HEK293 (cell line): ENCODE results near the gene DNAH6.

Source experiments
- CTCF ChIA-PET: fragments of 350-600 bp; formaldehyde crosslinking; extraction: SDS; loops from one replicate; lab custom pipeline; 2021; ENCODE audit warnings: antibody characterized with exemption; lab: Yijun Ruan, JAX
- POLR2A ChIA-PET: fragments of 300-600 bp; formaldehyde crosslinking; extraction: SDS; loops from one replicate; lab custom pipeline; 2020; ENCODE audit warnings: antibody characterized with exemption, inconsistent platforms; lab: Yijun Ruan, JAX
- H3K27ac ChIP-seq: fragments of 200-500 bp; sonication (Bioruptor generic); 2 replicates; pipeline ENCODE4 v1.5.1; 2014; ENCODE audit warnings: low read depth, low read length, control low read depth, inconsistent platforms; ENCODE audit errors: extremely low read depth
- H3K36me3 ChIP-seq, 2 experiments: fragments of 200-500 bp in 1 of 2; sonication (Bioruptor generic) in 1 of 2; 1 replicate in 1 of 2; 2 replicates in 1 of 2; pipeline ENCODE4 v1.5.1; 2014 to 2017; ENCODE audit warnings: inconsistent platforms in 2 of 2, low read length in 2 of 2; ENCODE audit not compliant: control insufficient read depth in 2 of 2, insufficient read depth in 1 of 2
- H3K4me1 ChIP-seq: fragments of 200-500 bp; sonication (Bioruptor generic); 2 replicates; pipeline ENCODE4 v1.5.1; 2014; ENCODE audit warnings: mild to moderate bottlenecking, low read length, inconsistent platforms; ENCODE audit not compliant: control insufficient read depth, insufficient read depth
- H3K4me3 ChIP-seq: 2 replicates; pipeline ENCODE4 v1.5.1; 2011; ENCODE audit warnings: low read depth, mild to moderate bottlenecking, control low read depth, low read length, moderate library complexity
- H3K9me3 ChIP-seq: fragments of 200-500 bp; sonication (Bioruptor generic); 2 replicates; pipeline ENCODE4 v1.5.1; 2014; ENCODE audit warnings: low read depth, low read length, inconsistent platforms; ENCODE audit not compliant: control insufficient read depth, insufficient read depth
- HOXC10 ChIP-seq: sonication (generic); formaldehyde crosslinking; IDR thresholded peaks from 2 replicates; pipeline ENCODE4 v1.8.1; 2023; ENCODE audit warnings: mild to moderate bottlenecking, missing genetic modification reagents
- HOXD13 ChIP-seq: sonication (generic); formaldehyde crosslinking; IDR thresholded peaks from 2 replicates; pipeline ENCODE4 v1.8.0; 2022; ENCODE audit warnings: missing genetic modification reagents, borderline replicate concordance
- IKZF3 ChIP-seq: fragments of 450-650 bp; IDR thresholded peaks from 2 replicates; pipeline ENCODE4 v1.5.0; 2018; ENCODE audit warnings: missing biosample characterization, mild to moderate bottlenecking, missing genetic modification characterization, moderate library complexity
- MZF1 ChIP-seq: fragments of 450-650 bp; formaldehyde crosslinking; IDR thresholded peaks from 2 replicates; pipeline ENCODE4 v1.5.1; 2017; ENCODE audit warnings: missing biosample characterization, missing genetic modification characterization, borderline replicate concordance
- YY1 ChIP-seq: fragments of 450-650 bp; formaldehyde crosslinking; IDR thresholded peaks from 2 replicates; pipeline ENCODE4 v1.5.1; 2018; ENCODE audit warnings: missing biosample characterization, missing genetic modification characterization
- ZNF121 ChIP-seq: fragments of 450-650 bp; formaldehyde crosslinking; IDR thresholded peaks from 2 replicates; pipeline ENCODE4 v1.5.1; 2016; ENCODE audit warnings: missing biosample characterization, missing genetic modification characterization
- ZNF16 ChIP-seq: fragments of 450-650 bp; formaldehyde crosslinking; IDR thresholded peaks from 2 replicates; pipeline ENCODE4 v1.5.1; 2016; ENCODE audit warnings: low read depth, missing biosample characterization, missing genetic modification characterization
- ZNF292 ChIP-seq: fragments of 450-650 bp; formaldehyde crosslinking; IDR thresholded peaks from 2 replicates; pipeline ENCODE4 v1.5.1; 2016; ENCODE audit warnings: low read depth, missing biosample characterization, missing genetic modification characterization, borderline replicate concordance
- ZNF391 ChIP-seq: fragments of 450-650 bp; formaldehyde crosslinking; IDR thresholded peaks from 2 replicates; pipeline ENCODE4 v1.5.1; 2016; ENCODE audit warnings: low read depth, missing biosample characterization, missing genetic modification characterization, borderline replicate concordance
- ZNF501 ChIP-seq: fragments of 450-650 bp; formaldehyde crosslinking; IDR thresholded peaks from 2 replicates; pipeline ENCODE4 v1.5.1; 2016; ENCODE audit warnings: missing biosample characterization, missing genetic modification characterization
- ZNF544 ChIP-seq: fragments of 450-650 bp; formaldehyde crosslinking; IDR thresholded peaks from 2 replicates; pipeline ENCODE4 v1.5.0; 2017; ENCODE audit warnings: missing biosample characterization, missing genetic modification characterization
- ZNF624 ChIP-seq: fragments of 450-650 bp; formaldehyde crosslinking; IDR thresholded peaks from 2 replicates; pipeline ENCODE4 v1.5.1; 2017; ENCODE audit warnings: missing biosample characterization, missing genetic modification characterization
- ZNF629 ChIP-seq: fragments of 450-650 bp; formaldehyde crosslinking; IDR thresholded peaks from 2 replicates; pipeline ENCODE4 v1.5.1; 2017; ENCODE audit warnings: missing biosample characterization, missing genetic modification characterization
- ZSCAN30 ChIP-seq: fragments of 450-650 bp; IDR thresholded peaks from 2 replicates; pipeline ENCODE4 v1.5.1; 2018; ENCODE audit warnings: missing biosample characterization, mild to moderate bottlenecking, missing genetic modification characterization, moderate library complexity
- TF ChIP-seq, protein P1 (sequence below): fragments of 450-650 bp; formaldehyde crosslinking; IDR thresholded peaks from 2 replicates; pipeline ENCODE4 v1.5.1; 2016; ENCODE audit warnings: missing biosample characterization, missing genetic modification characterization, borderline replicate concordance
- TF ChIP-seq, protein P2 (sequence below): fragments of 450-650 bp; formaldehyde crosslinking; IDR thresholded peaks from 2 replicates; pipeline ENCODE4 v1.5.1; 2016; ENCODE audit warnings: missing biosample characterization, missing genetic modification characterization
- TF ChIP-seq, protein P3 (sequence below): fragments of 450-650 bp; formaldehyde crosslinking; IDR thresholded peaks from 2 replicates; pipeline ENCODE4 v1.5.1; 2016; ENCODE audit warnings: missing biosample characterization, missing genetic modification characterization
- TF ChIP-seq, protein P4 (sequence below): fragments of 450-650 bp; formaldehyde crosslinking; IDR thresholded peaks from 2 replicates; pipeline ENCODE4 v1.5.1; 2017; ENCODE audit warnings: missing biosample characterization, missing genetic modification characterization
- TF ChIP-seq, protein P5 (sequence below): fragments of 450-650 bp; formaldehyde crosslinking; IDR thresholded peaks from 2 replicates; pipeline ENCODE4 v1.5.1; 2016; ENCODE audit warnings: missing biosample characterization, missing genetic modification characterization
- TF ChIP-seq, protein P6 (sequence below): sonication (generic); formaldehyde crosslinking; IDR thresholded peaks from 2 replicates; pipeline ENCODE4 v1.8.1; 2022; ENCODE audit warnings: mild to moderate bottlenecking, moderate library complexity, missing genetic modification reagents
- TF ChIP-seq, protein P7 (sequence below): fragments of 450-650 bp; formaldehyde crosslinking; IDR thresholded peaks from 2 replicates; pipeline ENCODE4 v1.5.1; 2017; ENCODE audit warnings: missing biosample characterization, missing genetic modification characterization

The DNAH6 gene

DNA sequence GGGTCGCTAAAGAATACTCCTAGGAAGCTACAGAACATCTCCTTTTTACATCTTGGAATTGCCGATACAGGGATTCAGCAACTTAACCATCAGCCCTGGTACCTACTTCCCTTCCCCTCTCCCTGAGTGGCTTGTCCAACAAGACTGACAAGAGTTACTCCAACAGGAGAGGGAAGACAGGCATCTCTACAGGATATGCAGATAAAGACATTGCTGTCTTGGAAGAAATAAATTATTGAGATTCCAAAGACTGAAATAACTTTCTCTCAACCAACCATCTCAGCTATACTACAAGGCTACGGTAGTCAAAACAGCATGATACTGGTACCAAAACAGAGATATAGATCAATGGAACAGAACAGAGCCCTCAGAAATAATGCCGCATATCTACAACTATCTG lies 277.3 kb downstream of the DNAH6 start:
- no peaks in the 10 kb centered on the region for H3K4me1 ChIP-seq
- no peaks in the 10 kb centered on the region for H3K9me3 ChIP-seq
- H3K27ac ChIP-seq = no peak overlapping the region
- TF ChIP-seq IKZF3 (tag by site-specific recombination) (no peak), MZF1 (no peak), ZSCAN30 (tag by site-specific recombination) (no peak), HOXC10 (no peak), ZNF544 (no peak), ZNF121 (no peak), ZNF292 (tag by site-specific recombination) (no peak), ZNF501 (no peak), ZNF16 (tag by site-specific recombination) (no peak)
- TF ChIP-seq, protein P1, sequence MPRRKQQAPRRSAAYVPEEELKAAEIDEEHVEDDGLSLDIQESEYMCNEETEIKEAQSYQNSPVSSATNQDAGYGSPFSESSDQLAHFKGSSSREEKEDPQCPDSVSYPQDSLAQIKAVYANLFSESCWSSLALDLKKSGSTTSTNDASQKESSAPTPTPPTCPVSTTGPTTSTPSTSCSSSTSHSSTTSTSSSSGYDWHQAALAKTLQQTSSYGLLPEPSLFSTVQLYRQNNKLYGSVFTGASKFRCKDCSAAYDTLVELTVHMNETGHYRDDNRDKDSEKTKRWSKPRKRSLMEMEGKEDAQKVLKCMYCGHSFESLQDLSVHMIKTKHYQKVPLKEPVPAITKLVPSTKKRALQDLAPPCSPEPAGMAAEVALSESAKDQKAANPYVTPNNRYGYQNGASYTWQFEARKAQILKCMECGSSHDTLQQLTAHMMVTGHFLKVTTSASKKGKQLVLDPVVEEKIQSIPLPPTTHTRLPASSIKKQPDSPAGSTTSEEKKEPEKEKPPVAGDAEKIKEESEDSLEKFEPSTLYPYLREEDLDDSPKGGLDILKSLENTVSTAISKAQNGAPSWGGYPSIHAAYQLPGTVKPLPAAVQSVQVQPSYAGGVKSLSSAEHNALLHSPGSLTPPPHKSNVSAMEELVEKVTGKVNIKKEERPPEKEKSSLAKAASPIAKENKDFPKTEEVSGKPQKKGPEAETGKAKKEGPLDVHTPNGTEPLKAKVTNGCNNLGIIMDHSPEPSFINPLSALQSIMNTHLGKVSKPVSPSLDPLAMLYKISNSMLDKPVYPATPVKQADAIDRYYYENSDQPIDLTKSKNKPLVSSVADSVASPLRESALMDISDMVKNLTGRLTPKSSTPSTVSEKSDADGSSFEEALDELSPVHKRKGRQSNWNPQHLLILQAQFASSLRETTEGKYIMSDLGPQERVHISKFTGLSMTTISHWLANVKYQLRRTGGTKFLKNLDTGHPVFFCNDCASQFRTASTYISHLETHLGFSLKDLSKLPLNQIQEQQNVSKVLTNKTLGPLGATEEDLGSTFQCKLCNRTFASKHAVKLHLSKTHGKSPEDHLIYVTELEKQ = no peak
- TF ChIP-seq, protein P2, sequence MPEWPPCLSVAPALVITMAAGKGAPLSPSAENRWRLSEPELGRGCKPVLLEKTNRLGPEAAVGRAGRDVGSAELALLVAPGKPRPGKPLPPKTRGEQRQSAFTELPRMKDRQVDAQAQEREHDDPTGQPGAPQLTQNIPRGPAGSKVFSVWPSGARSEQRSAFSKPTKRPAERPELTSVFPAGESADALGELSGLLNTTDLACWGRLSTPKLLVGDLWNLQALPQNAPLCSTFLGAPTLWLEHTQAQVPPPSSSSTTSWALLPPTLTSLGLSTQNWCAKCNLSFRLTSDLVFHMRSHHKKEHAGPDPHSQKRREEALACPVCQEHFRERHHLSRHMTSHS = no peak
- TF ChIP-seq, protein P3, sequence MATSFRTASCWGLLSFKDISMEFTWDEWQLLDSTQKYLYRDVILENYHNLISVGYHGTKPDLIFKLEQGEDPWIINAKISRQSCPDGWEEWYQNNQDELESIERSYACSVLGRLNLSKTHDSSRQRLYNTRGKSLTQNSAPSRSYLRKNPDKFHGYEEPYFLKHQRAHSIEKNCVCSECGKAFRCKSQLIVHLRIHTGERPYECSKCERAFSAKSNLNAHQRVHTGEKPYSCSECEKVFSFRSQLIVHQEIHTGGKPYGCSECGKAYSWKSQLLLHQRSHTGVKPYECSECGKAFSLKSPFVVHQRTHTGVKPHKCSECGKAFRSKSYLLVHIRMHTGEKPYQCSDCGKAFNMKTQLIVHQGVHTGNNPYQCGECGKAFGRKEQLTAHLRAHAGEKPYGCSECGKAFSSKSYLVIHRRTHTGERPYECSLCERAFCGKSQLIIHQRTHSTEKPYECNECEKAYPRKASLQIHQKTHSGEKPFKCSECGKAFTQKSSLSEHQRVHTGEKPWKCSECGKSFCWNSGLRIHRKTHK (tag by site-specific recombination) = no peak
- POLR2A ChIA-PET = no interaction called here
- CTCF ChIA-PET = interaction anchor here (0.6 kb wide), 1 partner anchor 143 kb away, joined by 3 read pairs; no protein-coding TSS in a partner anchor
- no peaks in the 10 kb centered on the region for H3K36me3 ChIP-seq
- H3K4me3 ChIP-seq = no peak overlapping the region

DNA sequence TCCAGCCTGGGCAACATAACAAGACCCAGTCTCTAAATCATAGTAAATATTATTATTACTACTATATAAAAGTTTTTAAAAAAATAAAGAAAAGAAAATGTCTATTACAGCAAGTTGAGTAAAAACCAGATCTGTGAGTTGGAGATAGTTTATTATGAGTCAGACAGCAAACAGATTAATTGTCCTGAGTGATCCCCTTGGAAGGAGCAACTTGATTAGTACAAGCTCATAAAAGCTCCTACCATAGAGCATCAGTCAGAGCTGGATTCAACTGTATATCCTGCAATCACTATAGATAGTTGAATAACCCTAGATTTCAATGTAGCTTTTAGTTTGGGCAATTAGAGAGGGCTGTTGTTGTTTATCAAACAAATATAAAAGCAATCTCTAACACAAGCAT lies 280.5 kb downstream of the DNAH6 start:
- ChIA-PET POLR2A (no interaction called here), CTCF (interaction anchor here (0.6 kb wide), 1 partner anchor 501 kb away, joined by 3 read pairs; no protein-coding TSS in a partner anchor)
- H3K9me3 ChIP-seq = no peaks in the 10 kb centered on the region
- TF ChIP-seq, protein P4, sequence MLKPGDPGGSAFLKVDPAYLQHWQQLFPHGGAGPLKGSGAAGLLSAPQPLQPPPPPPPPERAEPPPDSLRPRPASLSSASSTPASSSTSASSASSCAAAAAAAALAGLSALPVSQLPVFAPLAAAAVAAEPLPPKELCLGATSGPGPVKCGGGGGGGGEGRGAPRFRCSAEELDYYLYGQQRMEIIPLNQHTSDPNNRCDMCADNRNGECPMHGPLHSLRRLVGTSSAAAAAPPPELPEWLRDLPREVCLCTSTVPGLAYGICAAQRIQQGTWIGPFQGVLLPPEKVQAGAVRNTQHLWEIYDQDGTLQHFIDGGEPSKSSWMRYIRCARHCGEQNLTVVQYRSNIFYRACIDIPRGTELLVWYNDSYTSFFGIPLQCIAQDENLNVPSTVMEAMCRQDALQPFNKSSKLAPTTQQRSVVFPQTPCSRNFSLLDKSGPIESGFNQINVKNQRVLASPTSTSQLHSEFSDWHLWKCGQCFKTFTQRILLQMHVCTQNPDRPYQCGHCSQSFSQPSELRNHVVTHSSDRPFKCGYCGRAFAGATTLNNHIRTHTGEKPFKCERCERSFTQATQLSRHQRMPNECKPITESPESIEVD (tag by site-specific recombination) = no peak
- H3K27ac ChIP-seq = no peak overlapping the region
- no peak overlapping the region for H3K4me3 ChIP-seq
- no peaks in the 10 kb centered on the region for H3K36me3 ChIP-seq
- no peaks in the 10 kb centered on the region for H3K4me1 ChIP-seq

DNA sequence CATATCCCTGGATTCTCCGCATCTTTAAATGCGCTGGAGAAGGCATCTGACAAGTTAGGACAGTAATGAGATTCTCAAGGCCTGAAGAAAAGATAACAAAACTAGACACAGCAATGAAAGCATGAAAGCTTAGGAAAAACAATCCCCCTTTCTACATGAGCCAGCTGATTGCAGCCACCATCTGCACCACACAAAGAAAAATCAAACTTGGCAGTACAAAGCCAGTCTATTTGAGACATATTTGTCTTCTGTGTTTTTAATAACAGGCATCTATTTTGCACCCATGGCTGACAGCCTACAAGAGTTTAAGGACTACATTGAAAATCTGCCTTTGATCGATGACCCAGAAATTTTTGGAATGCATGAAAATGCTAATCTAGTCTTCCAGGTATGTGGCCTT lies 281.0 kb downstream of the DNAH6 start:
- Histone ChIP-seq H3K36me3 (no peaks in the 10 kb centered on the region), H3K9me3 (no peaks in the 10 kb centered on the region), H3K4me1 (no peaks in the 10 kb centered on the region), H3K27ac (no peak overlapping the region), H3K4me3 (no peak overlapping the region)
- ChIA-PET POLR2A (no interaction called here), CTCF (interaction anchor here (0.6 kb wide), 1 partner anchor 501 kb away, joined by 3 read pairs; no protein-coding TSS in a partner anchor)
- TF ChIP-seq ZNF391 (tag by site-specific recombination) (no peak), HOXD13 (CRISPR knock-in tag) (no peak), ZNF629 (tag by site-specific recombination) (no peak), ZNF16 (tag by site-specific recombination) (no peak), ZNF624 (no peak), YY1 (tag by site-specific recombination) (no peak)
- TF ChIP-seq, protein P5, sequence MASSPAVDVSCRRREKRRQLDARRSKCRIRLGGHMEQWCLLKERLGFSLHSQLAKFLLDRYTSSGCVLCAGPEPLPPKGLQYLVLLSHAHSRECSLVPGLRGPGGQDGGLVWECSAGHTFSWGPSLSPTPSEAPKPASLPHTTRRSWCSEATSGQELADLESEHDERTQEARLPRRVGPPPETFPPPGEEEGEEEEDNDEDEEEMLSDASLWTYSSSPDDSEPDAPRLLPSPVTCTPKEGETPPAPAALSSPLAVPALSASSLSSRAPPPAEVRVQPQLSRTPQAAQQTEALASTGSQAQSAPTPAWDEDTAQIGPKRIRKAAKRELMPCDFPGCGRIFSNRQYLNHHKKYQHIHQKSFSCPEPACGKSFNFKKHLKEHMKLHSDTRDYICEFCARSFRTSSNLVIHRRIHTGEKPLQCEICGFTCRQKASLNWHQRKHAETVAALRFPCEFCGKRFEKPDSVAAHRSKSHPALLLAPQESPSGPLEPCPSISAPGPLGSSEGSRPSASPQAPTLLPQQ (tag by site-specific recombination) = no peak
- TF ChIP-seq, protein P6, sequence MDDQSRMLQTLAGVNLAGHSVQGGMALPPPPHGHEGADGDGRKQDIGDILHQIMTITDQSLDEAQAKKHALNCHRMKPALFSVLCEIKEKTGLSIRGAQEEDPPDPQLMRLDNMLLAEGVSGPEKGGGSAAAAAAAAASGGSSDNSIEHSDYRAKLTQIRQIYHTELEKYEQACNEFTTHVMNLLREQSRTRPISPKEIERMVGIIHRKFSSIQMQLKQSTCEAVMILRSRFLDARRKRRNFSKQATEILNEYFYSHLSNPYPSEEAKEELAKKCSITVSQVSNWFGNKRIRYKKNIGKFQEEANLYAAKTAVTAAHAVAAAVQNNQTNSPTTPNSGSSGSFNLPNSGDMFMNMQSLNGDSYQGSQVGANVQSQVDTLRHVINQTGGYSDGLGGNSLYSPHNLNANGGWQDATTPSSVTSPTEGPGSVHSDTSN (CRISPR knock-in tag) = no peak
- TF ChIP-seq, protein P7, sequence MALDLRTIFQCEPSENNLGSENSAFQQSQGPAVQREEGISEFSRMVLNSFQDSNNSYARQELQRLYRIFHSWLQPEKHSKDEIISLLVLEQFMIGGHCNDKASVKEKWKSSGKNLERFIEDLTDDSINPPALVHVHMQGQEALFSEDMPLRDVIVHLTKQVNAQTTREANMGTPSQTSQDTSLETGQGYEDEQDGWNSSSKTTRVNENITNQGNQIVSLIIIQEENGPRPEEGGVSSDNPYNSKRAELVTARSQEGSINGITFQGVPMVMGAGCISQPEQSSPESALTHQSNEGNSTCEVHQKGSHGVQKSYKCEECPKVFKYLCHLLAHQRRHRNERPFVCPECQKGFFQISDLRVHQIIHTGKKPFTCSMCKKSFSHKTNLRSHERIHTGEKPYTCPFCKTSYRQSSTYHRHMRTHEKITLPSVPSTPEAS (tag by site-specific recombination) = no peak
